GM21515 (cell line): ENCODE data around the gene HOXD11.
A peak's percentile ranks its signal among the peaks of the same experiment; 100 is the strongest.

Source experiments
- ATAC-seq: cut with Tn5 transposase; IDR thresholded peaks from one replicate; pipeline ENCODE4 v1.9.1; 2021; ENCODE audit not compliant: unreplicated experiment

HOXD11 gene

DNA sequence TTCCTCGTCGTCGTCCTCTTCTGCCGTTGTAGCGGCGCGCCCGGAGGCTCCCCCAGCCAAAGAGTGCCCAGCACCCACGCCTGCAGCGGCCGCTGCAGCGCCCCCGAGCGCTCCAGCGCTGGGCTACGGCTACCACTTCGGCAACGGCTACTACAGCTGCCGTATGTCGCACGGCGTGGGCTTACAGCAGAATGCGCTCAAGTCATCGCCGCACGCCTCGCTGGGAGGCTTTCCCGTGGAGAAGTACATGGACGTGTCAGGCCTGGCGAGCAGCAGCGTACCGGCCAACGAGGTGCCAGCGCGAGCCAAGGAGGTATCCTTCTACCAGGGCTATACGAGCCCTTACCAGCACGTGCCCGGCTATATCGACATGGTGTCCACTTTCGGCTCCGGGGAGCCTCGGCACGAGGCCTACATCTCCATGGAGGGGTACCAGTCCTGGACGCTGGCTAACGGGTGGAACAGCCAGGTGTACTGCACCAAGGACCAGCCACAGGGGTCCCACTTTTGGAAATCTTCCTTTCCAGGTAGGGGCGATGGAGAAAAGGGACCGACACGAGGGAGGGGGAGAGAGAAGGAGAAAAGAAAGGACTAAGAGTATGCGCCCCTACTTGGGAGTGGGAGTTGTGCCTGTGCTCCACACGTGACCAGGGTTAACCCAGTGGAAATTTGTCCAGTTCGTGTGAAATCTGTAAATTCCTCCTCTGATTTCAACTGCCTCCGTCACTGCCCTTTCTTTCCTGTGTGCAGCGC, 13.8 kb upstream of the HOXD11 start:
- ATAC-seq: no peak

GRCh38 chr2:176093898-176094249, 13.2 kb upstream of the HOXD11 start:
- no peak for ATAC-seq

GRCh38 chr2:176094349-176094748, 12.7 kb upstream of the HOXD11 start:
- ATAC-seq: no peak

DNA sequence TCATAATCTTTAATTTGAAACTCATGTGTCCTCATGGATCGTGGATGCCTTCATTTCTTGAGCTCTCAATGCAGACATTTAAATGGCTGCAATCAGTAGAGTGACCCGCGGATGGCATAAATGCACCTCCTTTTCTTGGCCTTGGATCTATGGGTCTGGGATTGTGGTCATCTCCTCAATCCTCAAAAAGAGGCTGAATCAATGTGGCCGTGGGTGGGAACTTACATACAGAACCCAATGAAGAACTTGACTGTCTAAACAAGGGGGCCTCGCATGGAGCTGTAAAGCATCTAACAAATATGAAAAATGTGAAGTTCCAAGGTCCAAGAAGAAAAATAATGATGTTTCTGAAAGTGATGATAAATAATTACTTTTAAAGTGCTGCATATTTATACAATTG, 11.7 kb upstream of the HOXD11 start:
- no peak for ATAC-seq

- ATAC-seq: no peak
Observed at GRCh38 chr2:176096243-176096985, 10.7 kb upstream of the HOXD11 start.

DNA sequence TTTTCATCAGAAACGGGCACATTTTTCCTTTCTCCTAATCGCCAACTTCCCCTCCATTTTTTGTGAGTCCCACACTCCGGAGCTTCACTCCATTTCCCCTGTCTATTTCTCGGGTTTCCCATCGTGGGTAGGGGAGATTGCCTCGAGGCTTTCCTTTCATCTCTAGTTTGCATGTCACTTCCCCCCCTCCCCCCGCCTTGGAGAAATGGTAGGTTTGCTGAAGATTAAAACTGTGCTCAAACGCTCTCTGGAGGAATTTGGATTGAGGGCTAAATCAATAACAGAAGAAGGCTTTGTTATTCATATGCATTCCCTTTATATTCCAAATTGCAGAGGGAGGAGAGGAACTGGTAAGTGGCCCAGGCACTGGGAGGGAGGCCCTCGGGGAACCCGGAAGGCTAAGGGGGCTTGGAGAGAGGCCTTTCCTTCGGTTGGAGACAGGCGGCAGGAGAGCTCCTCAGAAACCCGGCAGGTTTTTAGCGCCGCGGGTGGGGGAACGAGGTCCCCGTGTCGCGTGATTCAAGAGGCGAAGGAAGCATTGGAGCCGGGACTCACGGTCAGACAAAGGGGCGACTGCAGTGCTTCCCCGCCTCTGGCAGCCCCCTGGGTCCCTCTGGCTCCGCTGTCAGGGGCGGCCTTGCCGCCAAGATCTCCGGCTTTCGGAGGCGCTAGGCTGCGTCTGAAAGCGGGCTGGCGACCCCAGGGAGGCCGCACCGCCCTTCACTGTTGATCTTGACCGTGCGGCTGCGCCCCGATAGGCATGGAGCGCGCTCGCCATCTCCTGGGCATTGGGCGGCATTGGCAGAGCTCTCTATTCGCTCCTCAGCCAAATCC, 9.9 kb upstream of the HOXD11 start:
- peak; percentile 87 for ATAC-seq

GRCh38 chr2:176097820-176098365, 9.2 kb upstream of the HOXD11 start:
- no peak for ATAC-seq

DNA sequence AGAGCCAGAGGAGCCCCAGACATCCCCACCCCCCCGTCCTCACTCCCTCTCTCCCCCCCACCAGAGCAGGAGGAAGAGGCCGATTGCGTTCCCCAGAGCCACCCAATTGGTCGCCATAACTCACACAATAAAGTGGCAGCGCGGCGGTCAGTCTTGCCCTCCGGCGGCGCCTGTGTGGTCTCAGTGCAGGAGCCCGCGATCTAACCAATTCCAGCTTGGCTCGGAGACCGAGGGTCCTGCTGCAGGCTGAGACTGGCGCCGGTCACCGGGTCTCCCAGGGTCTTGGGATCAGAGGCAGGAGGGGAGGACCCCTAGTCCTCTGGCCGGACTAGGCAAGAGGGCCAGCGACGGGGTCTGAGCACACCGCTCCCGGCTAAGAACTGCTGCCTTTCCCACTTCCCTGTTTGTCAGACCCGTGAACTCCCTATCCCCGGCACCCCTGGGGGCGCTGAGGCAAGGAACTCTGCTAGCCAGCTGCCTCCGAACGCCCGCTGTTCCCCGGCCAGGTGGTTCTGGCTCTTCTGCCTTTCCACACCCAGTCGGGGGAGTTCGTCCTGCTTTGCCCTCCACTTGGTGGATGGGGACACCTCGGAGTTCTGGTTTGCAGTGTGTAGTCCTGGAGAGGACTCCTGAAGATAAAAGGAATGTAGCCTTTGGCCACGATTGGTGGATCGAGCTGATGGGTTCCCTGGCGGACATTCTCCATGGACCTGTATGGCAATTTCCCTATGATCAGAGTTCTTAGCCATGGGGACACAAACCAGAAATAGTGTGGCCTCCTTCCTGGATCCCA, 8.5 kb upstream of the HOXD11 start:
- no peak for ATAC-seq

DNA sequence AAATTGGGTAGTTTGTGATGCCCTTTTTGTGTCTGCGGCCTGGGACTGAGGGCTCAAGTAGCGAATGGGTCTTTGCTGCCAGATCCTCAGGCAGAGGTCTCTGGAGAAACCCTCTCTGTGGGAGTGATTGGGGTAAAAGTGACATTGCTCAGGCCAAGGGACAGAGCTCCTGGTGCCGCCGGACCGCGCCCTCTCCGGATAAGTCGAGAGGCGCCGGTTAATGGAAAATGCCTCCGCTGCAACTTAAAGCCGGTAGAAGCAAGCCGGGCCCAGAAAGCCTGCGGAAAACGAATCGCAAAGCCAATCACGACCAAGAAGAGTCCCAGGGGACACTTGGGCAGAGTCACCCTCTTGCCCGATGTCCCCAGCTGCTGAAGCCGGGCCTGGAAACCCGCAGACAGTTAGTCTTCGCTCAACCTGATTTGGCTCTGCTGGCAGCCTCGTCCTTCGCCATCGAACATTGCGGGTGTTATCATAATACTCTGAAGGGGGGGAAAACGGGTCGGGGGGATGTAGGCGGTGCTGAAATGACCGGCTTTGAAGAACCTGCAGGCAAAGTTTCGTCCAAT, 7.8 kb upstream of the HOXD11 start:
- ATAC-seq: no peak

GRCh38 chr2:176099728-176100546, 7.1 kb upstream of the HOXD11 start, which contains the start of gene HOXD12:
TSS of gene HOXD12 (plus strand) at chr2:176099795. CDS start at chr2:176099802, 7 bp downstream.
- no peak for ATAC-seq

DNA sequence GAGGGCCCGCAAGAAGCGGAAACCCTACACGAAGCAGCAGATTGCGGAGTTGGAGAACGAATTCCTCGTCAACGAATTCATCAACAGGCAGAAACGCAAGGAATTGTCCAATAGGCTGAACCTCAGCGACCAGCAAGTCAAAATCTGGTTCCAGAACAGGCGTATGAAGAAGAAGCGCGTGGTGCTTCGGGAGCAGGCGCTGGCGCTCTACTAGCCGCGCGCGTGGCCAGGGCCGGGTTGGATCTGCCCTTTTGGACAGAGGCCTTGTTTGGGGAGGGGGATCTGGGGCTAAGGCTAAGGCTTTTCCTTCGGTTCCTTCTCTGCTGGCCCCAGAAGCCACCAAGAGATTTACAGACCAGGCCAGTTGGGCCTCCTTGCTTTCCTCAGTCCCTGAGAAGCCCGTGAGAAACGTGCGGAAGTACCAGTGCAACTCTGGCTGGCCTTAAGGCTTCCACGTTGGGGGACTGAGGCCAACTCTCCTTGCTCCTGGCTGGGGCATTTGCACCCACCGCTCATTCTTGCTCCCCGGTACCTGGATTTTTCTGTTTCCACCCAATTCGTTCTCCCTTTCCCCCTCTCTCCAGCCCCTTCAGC, 6.4 kb upstream of the HOXD11 start:
- ATAC-seq: no peak

GRCh38 chr2:176101216-176101830, 5.8 kb upstream of the HOXD11 start:
- no peak for ATAC-seq

DNA sequence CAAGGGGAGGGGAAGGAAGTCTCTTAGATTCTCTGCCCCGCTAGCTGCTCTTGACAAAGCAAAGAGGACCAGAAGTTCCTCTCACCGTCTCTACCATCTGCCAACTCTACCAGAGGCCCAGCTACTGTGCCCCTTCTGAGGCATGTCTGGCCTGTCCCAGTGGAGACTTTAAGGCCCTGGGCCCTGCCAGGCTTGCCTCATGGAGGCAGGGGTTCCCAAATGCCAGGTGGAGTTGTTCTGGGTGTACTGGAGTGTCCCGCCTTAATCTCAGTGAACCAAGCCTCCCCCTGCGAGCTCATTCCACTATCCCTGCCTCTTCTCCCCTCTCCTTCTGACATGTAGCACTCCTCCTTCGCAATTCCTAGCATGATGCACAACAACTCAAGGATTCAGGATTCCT, 5.2 kb upstream of the HOXD11 start:
- no peak for ATAC-seq

- ATAC-seq: no peak
Observed at GRCh38 chr2:176102309-176102866, 4.7 kb upstream of the HOXD11 start.

DNA sequence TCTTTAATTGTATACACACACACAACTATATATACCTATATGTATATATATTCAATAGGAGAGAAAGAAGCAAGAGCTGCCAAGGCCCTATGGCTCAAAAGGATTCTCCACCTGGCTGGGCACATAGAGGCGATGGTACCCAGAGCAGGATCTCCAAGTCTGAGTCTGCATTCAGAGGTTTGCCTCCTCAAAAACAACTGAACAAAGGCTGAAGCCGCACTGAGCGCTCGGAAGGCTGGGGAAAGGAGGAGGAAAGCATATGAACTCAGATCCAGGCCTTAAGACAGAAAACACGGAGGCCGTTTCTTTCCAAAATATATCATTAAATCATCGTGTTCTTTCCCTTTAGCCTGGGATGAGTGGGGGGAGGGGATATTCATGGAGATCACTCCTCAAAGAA, 3.9 kb upstream of the HOXD11 start:
- ATAC-seq: no peak

GRCh38 chr2:176103742-176104315, 3.3 kb upstream of the HOXD11 start:
- ATAC-seq: no peak

DNA sequence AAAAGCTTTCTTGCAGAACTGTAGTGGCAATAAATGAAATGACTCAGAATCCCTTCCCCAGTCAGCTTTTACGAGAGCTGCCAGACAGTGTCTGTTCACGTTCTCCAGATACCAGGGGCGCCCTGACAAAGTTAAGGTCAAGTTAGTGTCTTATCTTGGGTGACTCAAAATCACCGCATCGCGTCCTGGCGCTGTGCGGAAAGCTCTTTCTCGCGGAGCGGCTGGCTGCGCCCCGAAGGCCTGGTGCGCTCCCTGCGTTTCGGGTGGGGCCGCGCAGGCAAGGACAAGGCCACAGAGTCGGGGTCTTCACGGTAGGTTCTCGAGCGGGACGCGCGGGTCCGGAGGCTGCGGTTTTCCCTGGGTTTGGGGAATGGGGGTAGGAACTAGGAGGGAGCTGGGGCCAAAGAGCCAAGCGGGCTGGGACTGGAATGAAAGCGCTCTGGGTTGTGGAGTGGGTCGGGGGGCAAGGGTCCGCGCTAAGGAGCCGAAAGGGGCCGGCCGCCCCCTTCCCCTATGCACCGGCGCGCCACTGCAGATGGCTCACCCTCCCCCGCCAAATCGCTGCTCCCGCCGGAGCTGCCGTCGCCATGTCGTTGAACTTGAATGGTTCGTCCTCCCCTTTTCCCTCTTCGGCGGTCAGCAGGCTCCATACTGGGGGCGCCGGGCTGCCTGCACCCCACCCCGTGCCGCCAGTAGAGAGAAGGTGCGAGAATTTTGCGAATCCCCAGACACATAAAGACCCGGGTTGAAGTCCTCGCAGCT, 2.6 kb upstream of the HOXD11 start:
- ATAC-seq: no peak
